Measurements from ENCODE around the gene NUDCD2.

DNA sequence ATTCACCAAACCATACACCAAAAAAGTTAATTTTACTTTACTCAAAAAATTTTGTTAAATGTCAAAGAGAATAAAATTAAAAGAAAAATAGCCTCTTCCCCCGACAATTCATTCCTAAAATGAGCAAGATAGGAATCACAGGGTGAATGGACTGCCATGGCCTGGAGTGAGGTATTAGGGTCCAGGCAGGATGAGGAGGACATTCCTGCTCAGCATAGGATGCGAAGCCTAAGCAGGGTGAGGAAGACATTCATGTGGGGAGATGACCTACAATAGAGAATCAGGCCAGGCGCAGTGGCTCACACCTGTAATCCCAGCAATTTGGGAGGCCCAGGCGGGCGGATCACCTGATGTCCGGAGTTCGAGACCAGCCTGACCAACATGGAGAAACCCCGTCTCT, 8.4 kb downstream of the NUDCD2 start:
- TF ChIP-seq, protein P1, sequence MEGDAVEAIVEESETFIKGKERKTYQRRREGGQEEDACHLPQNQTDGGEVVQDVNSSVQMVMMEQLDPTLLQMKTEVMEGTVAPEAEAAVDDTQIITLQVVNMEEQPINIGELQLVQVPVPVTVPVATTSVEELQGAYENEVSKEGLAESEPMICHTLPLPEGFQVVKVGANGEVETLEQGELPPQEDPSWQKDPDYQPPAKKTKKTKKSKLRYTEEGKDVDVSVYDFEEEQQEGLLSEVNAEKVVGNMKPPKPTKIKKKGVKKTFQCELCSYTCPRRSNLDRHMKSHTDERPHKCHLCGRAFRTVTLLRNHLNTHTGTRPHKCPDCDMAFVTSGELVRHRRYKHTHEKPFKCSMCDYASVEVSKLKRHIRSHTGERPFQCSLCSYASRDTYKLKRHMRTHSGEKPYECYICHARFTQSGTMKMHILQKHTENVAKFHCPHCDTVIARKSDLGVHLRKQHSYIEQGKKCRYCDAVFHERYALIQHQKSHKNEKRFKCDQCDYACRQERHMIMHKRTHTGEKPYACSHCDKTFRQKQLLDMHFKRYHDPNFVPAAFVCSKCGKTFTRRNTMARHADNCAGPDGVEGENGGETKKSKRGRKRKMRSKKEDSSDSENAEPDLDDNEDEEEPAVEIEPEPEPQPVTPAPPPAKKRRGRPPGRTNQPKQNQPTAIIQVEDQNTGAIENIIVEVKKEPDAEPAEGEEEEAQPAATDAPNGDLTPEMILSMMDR (IDR thresholded peaks at IDR 0.05; ENCODE audit: borderline replicate concordance, extremely low read depth, low read length, poor library complexity, severe bottlenecking) = no peak
- TF ChIP-seq EZH2 (IDR thresholded peaks at IDR 0.05; ENCODE audit: borderline replicate concordance, low read depth, low read length, severe bottlenecking) = no peak

Measured in DND-41 (cell line).